OCI-LY3 (cell line): ENCODE results near the gene NAB1.

Experiments used
- EZH2phosphoT487 ChIP-seq: fragments of 200-600 bp; shearing (Covaris generic); IDR thresholded peaks from 2 replicates; pipeline ENCODE4 v1.6.1; 2018; ENCODE audit warnings: antibody characterized with exemption, mixed run types, low read depth
- TF ChIP-seq, protein P1 (sequence below): fragments of 200-600, 300-600 bp; sonication (generic); IDR thresholded peaks from 2 replicates; pipeline ENCODE4 v1.5.1; 2014; ENCODE audit warnings: antibody characterized with exemption, low read length, low read depth

DNA sequence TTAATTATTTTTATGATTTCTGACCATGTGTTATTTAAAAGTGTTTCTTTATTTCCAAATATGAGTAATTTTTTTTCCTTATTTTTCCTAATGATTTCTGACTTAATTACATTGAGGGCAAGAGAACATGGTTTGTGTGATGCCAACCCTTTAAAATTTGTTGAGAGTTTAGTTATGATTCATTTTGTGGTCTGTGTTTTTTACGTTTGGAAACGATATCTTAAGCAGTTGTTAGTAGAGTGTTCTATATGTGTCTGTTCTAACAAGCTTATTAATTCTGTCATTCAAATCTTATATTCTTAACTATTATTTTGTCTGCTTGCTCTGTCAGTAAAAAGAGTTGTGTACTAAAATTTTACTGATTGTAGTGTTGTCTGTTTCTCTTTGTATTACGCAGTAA is 15.0 kb downstream of the NAB1 start:
- TF ChIP-seq, protein P1, sequence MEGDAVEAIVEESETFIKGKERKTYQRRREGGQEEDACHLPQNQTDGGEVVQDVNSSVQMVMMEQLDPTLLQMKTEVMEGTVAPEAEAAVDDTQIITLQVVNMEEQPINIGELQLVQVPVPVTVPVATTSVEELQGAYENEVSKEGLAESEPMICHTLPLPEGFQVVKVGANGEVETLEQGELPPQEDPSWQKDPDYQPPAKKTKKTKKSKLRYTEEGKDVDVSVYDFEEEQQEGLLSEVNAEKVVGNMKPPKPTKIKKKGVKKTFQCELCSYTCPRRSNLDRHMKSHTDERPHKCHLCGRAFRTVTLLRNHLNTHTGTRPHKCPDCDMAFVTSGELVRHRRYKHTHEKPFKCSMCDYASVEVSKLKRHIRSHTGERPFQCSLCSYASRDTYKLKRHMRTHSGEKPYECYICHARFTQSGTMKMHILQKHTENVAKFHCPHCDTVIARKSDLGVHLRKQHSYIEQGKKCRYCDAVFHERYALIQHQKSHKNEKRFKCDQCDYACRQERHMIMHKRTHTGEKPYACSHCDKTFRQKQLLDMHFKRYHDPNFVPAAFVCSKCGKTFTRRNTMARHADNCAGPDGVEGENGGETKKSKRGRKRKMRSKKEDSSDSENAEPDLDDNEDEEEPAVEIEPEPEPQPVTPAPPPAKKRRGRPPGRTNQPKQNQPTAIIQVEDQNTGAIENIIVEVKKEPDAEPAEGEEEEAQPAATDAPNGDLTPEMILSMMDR, result no peak
- no peak for TF ChIP-seq EZH2phosphoT487
